ENCODE measurements around the gene DNAI4. TPM values are rescaled to one million over a fixed set of nuclear protein-coding genes. Genes with fewer than 3 reads are reported as not detected.
"Not testable (repeated sequence)": the region's sequence is repeated elsewhere in the genome, so short reads cannot be mapped to it uniquely, and the experiment has no call there.

The DNAI4 gene
- total RNA-seq, 4 donors from 2014 or later = 30.6 to 99.5 (median 55.4) TPM

DNA sequence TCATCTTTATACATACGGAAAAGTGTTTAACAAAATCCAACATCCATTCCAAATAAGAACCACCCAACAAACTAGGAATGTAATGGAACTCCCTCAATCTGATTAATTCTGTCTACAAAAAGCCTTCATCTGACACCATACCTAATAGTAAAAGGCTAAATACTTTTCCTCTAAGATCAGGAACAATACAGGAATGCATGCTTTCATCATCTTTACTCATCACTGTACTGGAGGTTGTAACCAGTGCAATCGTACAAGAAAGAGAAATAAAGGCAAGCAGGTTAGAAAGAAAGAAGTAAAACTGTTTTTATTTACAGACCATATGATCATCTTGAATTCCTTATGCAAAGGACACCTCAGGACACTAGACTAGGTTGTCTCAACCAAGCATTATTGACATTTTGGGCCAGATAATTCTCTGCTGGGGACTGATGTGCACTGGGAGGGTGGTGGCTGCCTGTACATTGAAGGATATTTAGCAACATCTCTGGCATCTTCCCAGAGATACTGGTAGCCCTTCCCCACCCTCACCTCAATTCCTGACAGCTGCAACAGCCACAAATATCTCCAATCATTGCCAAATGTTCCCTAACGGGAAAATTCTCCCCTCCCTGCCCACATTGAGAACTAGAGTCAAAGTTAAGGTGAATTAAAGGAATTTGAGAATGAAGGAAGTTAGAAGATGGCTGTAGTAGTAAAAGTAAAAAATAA is 93.0 kb downstream of the DNAI4 start:
- H3K9me3 ChIP-seq = no peaks in the 10 kb centered on the region
- H3K36me3 ChIP-seq = no peaks in the 10 kb centered on the region
- H3K27ac ChIP-seq = no peak overlapping the region
- H3K27me3 ChIP-seq = no peaks in the 10 kb centered on the region
- no peak overlapping the region for H3K4me3 ChIP-seq
- no peaks in the 10 kb centered on the region for H3K4me1 ChIP-seq
- intact Hi-C loops (cut with DNase I; ENCODE audit: low total_unique reads) = no loop called here
- no peak for TF ChIP-seq POLR2A (IDR thresholded peaks at IDR 0.05)
- TF ChIP-seq, protein P1, sequence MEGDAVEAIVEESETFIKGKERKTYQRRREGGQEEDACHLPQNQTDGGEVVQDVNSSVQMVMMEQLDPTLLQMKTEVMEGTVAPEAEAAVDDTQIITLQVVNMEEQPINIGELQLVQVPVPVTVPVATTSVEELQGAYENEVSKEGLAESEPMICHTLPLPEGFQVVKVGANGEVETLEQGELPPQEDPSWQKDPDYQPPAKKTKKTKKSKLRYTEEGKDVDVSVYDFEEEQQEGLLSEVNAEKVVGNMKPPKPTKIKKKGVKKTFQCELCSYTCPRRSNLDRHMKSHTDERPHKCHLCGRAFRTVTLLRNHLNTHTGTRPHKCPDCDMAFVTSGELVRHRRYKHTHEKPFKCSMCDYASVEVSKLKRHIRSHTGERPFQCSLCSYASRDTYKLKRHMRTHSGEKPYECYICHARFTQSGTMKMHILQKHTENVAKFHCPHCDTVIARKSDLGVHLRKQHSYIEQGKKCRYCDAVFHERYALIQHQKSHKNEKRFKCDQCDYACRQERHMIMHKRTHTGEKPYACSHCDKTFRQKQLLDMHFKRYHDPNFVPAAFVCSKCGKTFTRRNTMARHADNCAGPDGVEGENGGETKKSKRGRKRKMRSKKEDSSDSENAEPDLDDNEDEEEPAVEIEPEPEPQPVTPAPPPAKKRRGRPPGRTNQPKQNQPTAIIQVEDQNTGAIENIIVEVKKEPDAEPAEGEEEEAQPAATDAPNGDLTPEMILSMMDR (IDR thresholded peaks at IDR 0.05) = no peak
- DNase-seq = no peak

DNA sequence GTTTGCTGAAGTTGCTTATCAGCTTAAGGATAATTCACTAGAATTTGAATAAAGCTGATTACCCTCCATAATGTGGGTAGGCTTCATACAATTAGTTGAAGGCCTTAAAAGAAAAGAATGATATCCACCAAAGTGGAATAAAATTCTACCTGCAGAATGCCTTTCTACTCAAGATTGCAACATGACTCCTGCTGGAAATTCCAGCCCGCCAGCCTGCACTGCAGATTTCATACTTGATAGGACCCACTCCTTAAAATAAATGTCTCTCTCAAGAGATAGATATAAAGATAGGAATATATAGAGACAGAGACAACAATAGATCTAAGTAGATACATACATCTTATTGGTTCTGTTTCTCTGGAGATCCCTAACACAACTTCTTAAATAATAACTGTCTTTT is 99.9 kb downstream of the DNAI4 start:
- H3K27ac ChIP-seq = no peak overlapping the region
- no peak for DNase-seq
- intact Hi-C loops (cut with DNase I; ENCODE audit: low total_unique reads) = no loop called here

DNA sequence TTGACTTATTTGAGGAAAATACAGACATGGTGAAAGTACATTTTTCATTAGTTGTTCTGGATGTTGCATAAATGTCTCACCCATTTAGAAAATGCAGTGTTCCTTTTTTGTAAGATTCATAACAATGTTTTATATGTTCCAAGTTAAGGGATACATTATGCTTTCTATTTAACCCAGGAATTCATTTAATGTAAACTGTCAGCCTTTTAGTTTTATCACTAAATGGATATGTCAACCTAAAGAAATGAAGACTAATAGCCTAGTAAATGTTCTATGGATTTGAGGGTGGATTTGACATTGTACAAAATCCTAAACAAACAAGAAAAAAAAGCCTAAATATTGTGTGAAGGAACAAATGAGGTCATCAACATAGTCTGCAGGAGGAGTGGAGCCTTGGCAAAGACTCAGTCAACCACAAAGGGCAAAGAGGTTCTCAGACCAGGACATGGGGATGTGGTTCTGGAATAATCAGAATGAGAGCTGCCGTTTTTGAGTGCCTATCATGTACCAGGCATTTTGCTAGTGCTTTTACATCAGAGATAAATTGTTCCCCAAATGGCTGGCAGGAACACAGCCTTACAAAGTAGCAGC is 114.8 kb downstream of the DNAI4 start:
- DNase-seq = no peak
- no peak overlapping the region for H3K27ac ChIP-seq
- intact Hi-C loops (cut with DNase I; ENCODE audit: low total_unique reads) = no loop called here
- H3K27me3 ChIP-seq = no peaks in the 10 kb centered on the region
- H3K4me1 ChIP-seq = no peaks in the 10 kb centered on the region
- H3K4me3 ChIP-seq = no peak overlapping the region
- TF ChIP-seq, protein P1 (IDR thresholded peaks at IDR 0.05) = no peak
- TF ChIP-seq POLR2A (IDR thresholded peaks at IDR 0.05) = no peak
- no peaks in the 10 kb centered on the region for H3K9me3 ChIP-seq
- no peaks in the 10 kb centered on the region for H3K36me3 ChIP-seq

More for the DNA sequence above, 99.9 kb downstream of the DNAI4 start:
- no peak overlapping the region for H3K4me3 ChIP-seq
- no peak for TF ChIP-seq POLR2A (IDR thresholded peaks at IDR 0.05)
- TF ChIP-seq, protein P1 (IDR thresholded peaks at IDR 0.05) = no peak
- H3K36me3 ChIP-seq = no peaks in the 10 kb centered on the region
- no peaks in the 10 kb centered on the region for H3K9me3 ChIP-seq
- no peaks in the 10 kb centered on the region for H3K4me1 ChIP-seq
- H3K27me3 ChIP-seq = no peaks in the 10 kb centered on the region

DNA sequence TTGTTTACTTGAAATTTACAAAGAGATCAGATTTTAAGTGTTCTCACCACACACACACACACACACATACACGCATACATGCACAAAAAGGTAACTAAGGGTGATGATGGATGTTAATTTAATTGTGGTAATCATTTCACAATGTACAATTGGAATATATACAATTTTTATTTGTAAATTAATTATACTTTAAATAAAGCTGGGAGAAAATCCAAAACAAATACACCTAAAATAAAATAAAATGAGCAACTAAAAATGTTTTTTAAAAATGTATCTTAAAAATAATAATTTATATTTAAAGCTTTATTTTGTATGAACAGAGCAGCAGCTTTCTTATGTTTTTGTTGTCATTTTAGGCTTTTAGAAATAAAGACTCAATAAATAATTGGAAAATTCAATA is 115.4 kb downstream of the DNAI4 start:
- TF ChIP-seq POLR2A (IDR thresholded peaks at IDR 0.05) = no peak
- TF ChIP-seq, protein P1 (IDR thresholded peaks at IDR 0.05) = no peak
- H3K36me3 ChIP-seq = no peaks in the 10 kb centered on the region
- intact Hi-C loops (cut with DNase I; ENCODE audit: low total_unique reads) = no loop called here
- no peak for DNase-seq
- no peaks in the 10 kb centered on the region for H3K9me3 ChIP-seq
- no peak overlapping the region for H3K4me3 ChIP-seq
- H3K4me1 ChIP-seq = no peaks in the 10 kb centered on the region
- no peaks in the 10 kb centered on the region for H3K27me3 ChIP-seq
- no peak overlapping the region for H3K27ac ChIP-seq

DNA sequence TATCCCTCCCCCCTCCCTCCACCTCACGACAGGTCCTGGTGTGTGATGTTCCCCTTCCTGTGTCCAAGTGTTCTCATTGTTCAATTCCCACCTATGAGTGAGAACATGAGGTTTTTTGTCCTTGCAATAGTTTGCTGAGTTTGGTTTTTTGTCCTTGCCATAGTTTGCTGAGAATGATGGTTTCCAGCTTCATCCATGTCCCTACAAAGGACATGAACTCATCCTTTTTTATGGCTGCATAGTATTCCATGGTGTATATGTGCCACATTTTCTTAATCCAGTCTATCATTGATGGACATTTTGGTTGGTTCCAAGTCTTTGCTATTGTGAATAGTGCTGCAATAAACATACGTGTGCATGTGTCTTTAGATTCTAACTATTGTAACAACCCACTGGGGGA is 128.8 kb downstream of the DNAI4 start:
- H3K4me3 ChIP-seq; H3K36me3 ChIP-seq; intact Hi-C loops (cut with DNase I; ENCODE audit: low total_unique reads); H3K9me3 ChIP-seq; H3K27me3 ChIP-seq; DNase-seq; H3K4me1 ChIP-seq; H3K27ac ChIP-seq: not testable (repeated sequence)
